ENCODE measurements around the gene PRAF2.

Gene PRAF2

GRCh38 chrX:49071877-49072711 lies 1.7 kb downstream of the PRAF2 start:
- no peak for DNase-seq

GRCh38 chrX:49070988-49071387 lies 2.8 kb downstream of the PRAF2 start:
- no peak for DNase-seq

- DNase-seq = no peak
Observed at GRCh38 chrX:49069038-49069437, 4.8 kb downstream of the PRAF2 start.

- no peak for DNase-seq
Observed at GRCh38 chrX:49067285-49068120, 6.3 kb downstream of the PRAF2 start.

- DNase-seq = no peak
Observed at GRCh38 chrX:49066690-49067089, 7.1 kb downstream of the PRAF2 start.

GRCh38 chrX:49066278-49066677 lies 7.5 kb downstream of the PRAF2 start:
- DNase-seq = no peak

- no peak for DNase-seq
Observed at GRCh38 chrX:49064735-49065134, 9.1 kb downstream of the PRAF2 start.

- DNase-seq = no peak
Observed at GRCh38 chrX:49064303-49064702, 9.5 kb downstream of the PRAF2 start.

GRCh38 chrX:49063715-49064114 lies 10.1 kb downstream of the PRAF2 start:
- no peak for DNase-seq

- DNase-seq = no peak
Observed at GRCh38 chrX:49061916-49062315, 11.9 kb downstream of the PRAF2 start.

GRCh38 chrX:49061490-49061889 lies 12.3 kb downstream of the PRAF2 start:
- no peak for DNase-seq

GRCh38 chrX:49060914-49061313 lies 12.9 kb downstream of the PRAF2 start:
- no peak for DNase-seq

- DNase-seq = no peak
Observed at GRCh38 chrX:49059681-49060085, 14.1 kb downstream of the PRAF2 start.

- no peak for DNase-seq
Observed at GRCh38 chrX:49059201-49059600, 14.6 kb downstream of the PRAF2 start.

- DNase-seq = no peak
Observed at GRCh38 chrX:49058794-49059193, 15.0 kb downstream of the PRAF2 start, which contains the start of gene CCDC120. CCDC120 (plus strand) TSS chrX:49058999; CDS start chrX:49062042, 3,043 bp downstream.

GRCh38 chrX:49054073-49054762 lies 19.6 kb downstream of the PRAF2 start:
- DNase-seq = no peak

GRCh38 chrX:49053223-49054072 lies 20.4 kb downstream of the PRAF2 start:
- peak; percentile 63 for DNase-seq

- no peak for DNase-seq
Observed at GRCh38 chrX:49043987-49044281, 29.9 kb downstream of the PRAF2 start.

GRCh38 chrX:49043220-49043986 lies 30.4 kb downstream of the PRAF2 start, which contains the start of gene TFE3:
TFE3 (minus strand) TSS chrX:49043357; CDS start chrX:49043226, 131 bp downstream.
- DNase-seq = peak; percentile 96

- no peak for DNase-seq
Observed at GRCh38 chrX:49042581-49043219, 31.1 kb downstream of the PRAF2 start.
